Type B pancreatic cell (in vitro differentiated cells): ENCODE data around the gene TMEM271. TPM values are rescaled to one million over a fixed set of nuclear protein-coding genes. Genes with fewer than 3 reads are reported as not detected.

ENCODE experiments used
- DNase-seq: peaks from one replicate; pipeline ENCODE4 v3.0.0; 2021; ENCODE audit warnings: mixed read lengths; ENCODE audit not compliant: unreplicated experiment; ENCODE audit errors: extremely low spot score
- H3K27ac Mint-ChIP-seq: 2 replicates; pipeline ENCODE4 v1.8.0; 2021; ENCODE audit warnings: mild to moderate bottlenecking, mixed read lengths
- H3K27me3 Mint-ChIP-seq: 2 replicates; pipeline ENCODE4 v1.8.0; 2021; ENCODE audit warnings: mixed read lengths
- H3K36me3 Mint-ChIP-seq: 2 replicates; pipeline ENCODE4 v1.8.0; 2021; ENCODE audit warnings: mixed read lengths
- H3K4me1 Mint-ChIP-seq: one replicate; pipeline ENCODE4 v1.8.0; 2021; ENCODE audit warnings: mixed read lengths; ENCODE audit not compliant: unreplicated experiment
- H3K4me3 Mint-ChIP-seq: 2 replicates; pipeline ENCODE4 v1.8.0; 2021; ENCODE audit warnings: mild to moderate bottlenecking, mixed read lengths
- H3K9me3 Mint-ChIP-seq: 2 replicates; pipeline ENCODE4 v1.8.0; 2021; ENCODE audit warnings: mixed read lengths
- CTCF ChIP-seq: fragments of 200-600 bp; sonication (generic); conservative IDR thresholded peaks from 2 replicates; pipeline ENCODE4 v1.5.0; 2021; ENCODE audit warnings: antibody characterized with exemption, mild to moderate bottlenecking
- total RNA-seq: library from RNA; stranded (reverse); gene quantifications from 2 replicates; pipeline ENCODE4 v1.2.1, GENCODE V29; 2021; ENCODE audit warnings: low replicate concordance

TMEM271 gene
- total RNA-seq, 1 donor from 2014 or later = 0.36 TPM

GRCh38 chr4:524196-524595 is 51.9 kb downstream of the TMEM271 start:
- no peak for TF ChIP-seq CTCF
- no peak overlapping the region for H3K4me3 Mint-ChIP-seq
- no peaks in the 10 kb centered on the region for H3K27me3 Mint-ChIP-seq
- H3K4me1 Mint-ChIP-seq = no peaks in the 10 kb centered on the region
- peaks cover 5% of the 10 kb centered on the region for H3K36me3 Mint-ChIP-seq
- H3K27ac Mint-ChIP-seq = no peak overlapping the region
- no peaks in the 10 kb centered on the region for H3K9me3 Mint-ChIP-seq
- no peak for DNase-seq

Other genes with a start within 250 kb of the TMEM271 start
- gene ZNF141, start 238.5 kb downstream of the TMEM271 start, total RNA-seq = 22.9 and 31.7 TPM in 2 replicates
- 36.2 and 42.0 TPM in 2 replicates for gene ZNF721, start 77.1 kb downstream of the TMEM271 start, total RNA-seq
- gene PIGG, start 77.1 kb downstream of the TMEM271 start, total RNA-seq = 61.8 and 63.6 TPM in 2 replicates
- gene PDE6B, start 49.3 kb upstream of the TMEM271 start, total RNA-seq = 6.7 and 12.2 TPM in 2 replicates
- gene ATP5ME, start 98.0 kb upstream of the TMEM271 start, total RNA-seq = 285 and 363 TPM in 2 replicates
- gene MYL5, start 98.2 kb upstream of the TMEM271 start, total RNA-seq = 20.2 and 21.3 TPM in 2 replicates
- 2.5 and 3.3 TPM in 2 replicates for gene SLC49A3, start 112.9 kb upstream of the TMEM271 start, total RNA-seq
- gene PCGF3, start 129.5 kb upstream of the TMEM271 start, total RNA-seq = 64.3 and 66.7 TPM in 2 replicates
- gene CPLX1, start 249.8 kb upstream of the TMEM271 start, total RNA-seq = 3.7 and 5.6 TPM in 2 replicates